GM18508 (cell line): ENCODE data around the gene PPWD1.
"Not testable (repeated sequence)": the region's sequence is repeated elsewhere in the genome, so short reads cannot be mapped to it uniquely, and the experiment has no call there.

Source experiments
- ATAC-seq: cut with Tn5 transposase; IDR thresholded peaks from one replicate; pipeline ENCODE4 v1.9.1; 2021; ENCODE audit warnings: moderate number of reproducible peaks; ENCODE audit not compliant: insufficient read depth, unreplicated experiment

Gene PPWD1

DNA sequence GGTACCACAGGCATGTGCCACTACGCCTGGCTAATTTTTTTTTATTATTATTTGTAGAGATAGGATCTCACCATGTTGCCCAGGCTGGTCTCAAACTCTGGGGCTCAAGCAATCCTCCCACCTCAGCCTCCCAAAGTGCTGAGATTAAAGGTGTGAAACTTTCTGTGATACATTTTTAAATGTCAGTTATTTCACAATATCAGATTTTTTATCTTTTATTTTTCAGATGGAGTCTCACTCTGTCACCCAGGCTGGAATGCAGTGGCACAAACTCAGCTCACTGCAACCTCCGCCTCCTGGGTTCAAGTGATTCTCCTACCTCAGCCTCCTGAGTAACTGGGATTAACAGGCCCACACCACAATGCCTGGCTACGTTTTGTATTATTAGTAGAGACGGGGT lies 58.9 kb downstream of the PPWD1 start:
- not testable (repeated sequence) for ATAC-seq

GRCh38 chr5:65623482-65623881 lies 60.4 kb downstream of the PPWD1 start:
- no peak for ATAC-seq

DNA sequence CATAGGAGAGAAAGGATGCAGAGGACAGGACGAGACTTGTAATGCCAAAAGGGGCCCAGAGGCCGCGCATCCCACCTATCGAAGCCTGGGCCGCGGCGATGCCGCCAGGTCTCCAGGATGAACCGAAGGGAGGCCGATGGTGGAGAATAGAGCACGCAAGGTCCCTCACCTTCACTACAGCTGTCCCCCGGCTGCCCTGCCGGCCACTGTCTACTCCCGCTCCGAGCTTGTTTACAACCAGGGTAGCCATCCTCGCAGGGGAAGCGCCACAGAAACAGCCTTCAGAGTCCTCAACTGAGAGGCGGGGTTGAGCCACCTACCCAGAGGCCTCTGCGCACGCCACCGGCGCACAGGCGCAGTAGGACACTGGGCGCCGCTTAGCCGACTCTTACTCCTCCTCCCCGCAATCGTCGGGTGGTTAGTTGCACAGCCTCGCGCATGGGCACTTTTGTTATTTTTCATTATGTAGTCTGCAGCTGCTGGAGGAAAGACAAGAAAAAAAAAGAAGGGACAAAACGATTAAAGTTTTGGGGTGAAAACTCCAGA lies 61.0 kb downstream of the PPWD1 start, which contains the start of gene TRIM23:
Gene TRIM23 (minus strand): TSS at position 309 of the 546 bp plus-strand sequence. CDS start 59 bp downstream, at position 250.
- peak; percentile 81 for ATAC-seq

- peak; percentile 56 for ATAC-seq
These were observed 61.8 kb downstream of the PPWD1 start, which contains the start of the genes SHLD3 and TRAPPC13 for GRCh38 chr5:65624571-65625555. Gene SHLD3, plus strand, starts transcription at chr5:65625027. Its CDS starts 4,561 bp downstream, at chr5:65629588. Gene TRAPPC13, plus strand, starts transcription at chr5:65625027. Its CDS starts 34 bp downstream, at chr5:65625061.

DNA sequence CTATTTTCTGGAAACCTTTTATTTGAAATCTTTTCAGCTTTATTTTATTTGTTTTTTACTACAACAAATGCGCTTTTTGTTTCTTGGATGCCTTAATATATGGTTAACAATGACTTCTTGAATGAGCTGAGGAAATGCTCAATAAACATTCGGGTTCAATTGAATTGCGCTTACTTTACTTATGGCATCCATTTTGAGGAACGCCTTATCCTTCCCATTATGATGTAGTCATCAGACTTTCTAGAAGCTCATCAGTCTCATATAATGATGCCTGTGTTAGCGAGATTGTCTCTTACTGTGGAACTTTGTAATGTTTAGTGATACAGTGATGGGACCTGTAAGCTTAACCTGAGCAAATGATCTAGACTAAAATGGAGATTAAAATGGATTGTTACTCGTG lies 62.6 kb downstream of the PPWD1 start:
- ATAC-seq, result no peak

DNA sequence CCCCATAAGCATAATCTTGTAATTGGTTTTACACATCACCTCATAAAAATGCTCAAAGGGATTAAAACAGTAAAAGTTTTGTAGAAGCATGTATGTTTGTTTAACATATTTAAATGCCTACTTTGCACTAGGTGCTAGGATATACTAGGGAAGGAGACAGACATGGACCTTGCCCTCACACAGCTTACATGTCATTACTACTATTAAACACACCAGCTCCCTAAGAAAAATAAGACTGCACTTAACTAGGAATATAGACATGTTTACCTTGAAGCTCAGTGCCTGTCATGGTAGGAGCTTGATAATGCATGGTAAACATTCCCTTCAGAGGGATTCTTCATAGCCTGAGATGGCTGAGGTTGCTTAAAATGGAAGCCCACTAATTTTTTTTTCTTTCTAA lies 67.9 kb downstream of the PPWD1 start:
- no peak for ATAC-seq
